SW480 (cell line): ENCODE data around the gene CEL.
"Not testable (repeated sequence)": the region's sequence is repeated elsewhere in the genome, so short reads cannot be mapped to it uniquely, and the experiment has no call there.

Experiments used
- DNase-seq: peaks from one replicate; pipeline ENCODE4 v3.0.0-alpha.2; 2016; ENCODE audit warnings: low spot score

CEL gene

GRCh38 chr9:133061764-133062145 lies at the start of gene CEL:
TSS of gene CEL (plus strand) at chr9:133061981. CDS start at chr9:133062003, 22 bp downstream.
- DNase-seq: not testable (repeated sequence)

GRCh38 chr9:133014696-133015095 lies 47.1 kb upstream of the CEL start:
- no peak for DNase-seq

DNA sequence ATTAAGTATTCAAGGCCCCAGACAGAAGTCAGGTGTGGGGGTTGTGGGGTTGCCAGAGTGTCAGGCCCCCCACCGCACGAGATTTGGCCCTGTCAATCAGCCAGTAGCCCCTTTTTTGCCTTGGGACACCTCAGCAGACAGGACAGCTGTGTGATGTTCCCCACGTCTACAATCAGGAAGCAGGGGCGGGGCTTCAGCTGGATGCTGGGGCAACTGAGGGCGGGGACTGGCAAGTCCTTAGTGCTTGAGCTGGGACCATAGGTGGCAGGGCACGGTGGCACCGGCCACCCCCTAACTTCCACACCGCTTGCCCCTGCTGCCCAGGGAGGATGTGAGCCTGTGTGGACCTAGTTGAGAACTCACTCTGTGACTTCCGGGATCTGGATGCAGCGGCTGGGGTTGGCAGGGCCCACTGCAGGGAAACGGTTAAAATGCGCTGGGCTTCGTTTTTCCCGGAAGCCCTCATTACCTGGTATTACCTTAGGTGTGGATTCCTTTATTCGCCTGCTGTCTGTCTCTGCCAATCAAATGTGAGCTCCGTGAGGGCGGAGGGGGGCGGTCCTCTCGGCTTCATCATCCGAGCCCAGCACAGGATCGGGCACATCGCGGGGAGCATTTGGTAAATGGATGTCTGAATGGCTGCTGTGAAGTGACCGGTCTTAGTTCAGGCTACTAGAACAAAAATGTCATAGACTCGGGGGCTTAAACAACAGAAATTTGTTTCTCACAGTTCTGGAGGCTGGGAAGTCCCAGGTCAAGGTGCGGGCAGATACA lies 38.5 kb upstream of the CEL start:
- DNase-seq: peak; percentile 18

DNA sequence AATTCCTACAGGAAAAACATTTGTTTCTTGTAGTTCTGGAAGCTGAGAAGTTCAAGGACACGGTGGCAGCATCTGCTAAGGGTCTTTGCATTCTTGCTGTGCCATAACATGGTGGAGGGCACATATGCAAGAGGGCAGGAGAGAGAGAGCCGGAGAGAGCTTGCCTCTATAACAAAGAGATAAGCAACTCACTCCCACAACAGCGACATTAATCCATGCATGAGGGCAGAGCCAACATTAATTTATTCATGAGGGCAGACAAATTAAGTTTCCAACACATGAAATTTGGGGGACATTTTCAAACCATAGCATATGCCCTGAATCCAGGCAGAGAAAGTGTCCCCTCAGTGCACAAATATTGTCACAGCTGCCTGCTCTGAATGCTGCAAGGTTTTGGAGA lies 35.4 kb upstream of the CEL start:
- DNase-seq: no peak

DNA sequence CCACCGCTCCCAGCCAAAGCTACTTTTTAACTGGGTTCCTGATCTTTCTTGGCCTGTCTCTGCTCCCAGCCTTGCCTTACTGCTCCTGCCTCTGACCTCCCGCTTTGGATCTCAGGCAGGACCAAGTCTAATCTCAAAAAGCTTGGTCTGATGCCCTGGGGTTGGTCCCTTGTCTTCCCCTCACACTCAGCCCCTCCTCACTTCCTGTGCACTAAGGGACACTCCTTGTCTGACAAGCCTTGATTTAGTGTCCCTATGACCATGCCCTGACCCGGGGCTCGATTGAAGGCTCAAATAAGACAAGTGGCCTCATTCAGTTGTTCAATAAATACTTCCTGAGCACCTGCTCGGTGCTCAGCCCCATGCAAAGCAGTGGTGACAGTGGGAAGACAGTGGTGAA lies 34.6 kb upstream of the CEL start:
- DNase-seq: no peak

DNA sequence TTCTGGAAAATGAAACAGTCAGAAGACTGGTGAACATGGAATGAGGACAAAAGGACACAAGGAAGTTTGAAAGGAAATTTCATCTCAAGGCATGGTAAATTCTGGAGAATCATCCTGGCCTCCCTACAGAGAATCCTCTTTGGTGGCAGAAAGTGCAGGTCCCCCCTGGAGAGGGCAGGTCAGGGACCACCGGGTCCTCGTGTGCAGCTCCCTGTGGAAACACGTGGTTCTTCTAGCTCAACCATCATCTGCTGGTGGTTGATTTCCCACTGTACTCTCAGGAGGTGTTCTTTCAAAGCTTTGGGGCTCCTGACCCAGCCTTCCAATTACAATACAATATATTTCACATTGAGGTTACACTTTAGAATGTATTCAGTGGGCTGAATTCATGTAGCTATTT lies 33.6 kb upstream of the CEL start:
- no peak for DNase-seq

DNA sequence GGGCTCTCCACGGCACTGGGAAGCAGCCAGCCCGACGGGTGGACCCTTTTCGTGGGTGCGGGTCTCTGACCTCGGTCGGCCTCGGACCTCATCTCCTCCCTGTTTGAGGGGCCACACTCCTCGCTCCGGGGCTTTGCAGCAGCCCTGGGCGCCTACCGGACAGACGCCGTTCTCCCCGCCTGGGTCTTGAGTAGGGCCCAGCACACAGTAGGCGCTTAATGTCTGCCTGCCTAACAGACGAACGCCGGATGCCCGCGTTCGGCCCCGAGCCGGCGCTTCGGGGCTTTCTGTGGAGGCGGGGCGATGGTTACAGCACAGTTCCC lies 31.8 kb upstream of the CEL start:
- DNase-seq: no peak

DNA sequence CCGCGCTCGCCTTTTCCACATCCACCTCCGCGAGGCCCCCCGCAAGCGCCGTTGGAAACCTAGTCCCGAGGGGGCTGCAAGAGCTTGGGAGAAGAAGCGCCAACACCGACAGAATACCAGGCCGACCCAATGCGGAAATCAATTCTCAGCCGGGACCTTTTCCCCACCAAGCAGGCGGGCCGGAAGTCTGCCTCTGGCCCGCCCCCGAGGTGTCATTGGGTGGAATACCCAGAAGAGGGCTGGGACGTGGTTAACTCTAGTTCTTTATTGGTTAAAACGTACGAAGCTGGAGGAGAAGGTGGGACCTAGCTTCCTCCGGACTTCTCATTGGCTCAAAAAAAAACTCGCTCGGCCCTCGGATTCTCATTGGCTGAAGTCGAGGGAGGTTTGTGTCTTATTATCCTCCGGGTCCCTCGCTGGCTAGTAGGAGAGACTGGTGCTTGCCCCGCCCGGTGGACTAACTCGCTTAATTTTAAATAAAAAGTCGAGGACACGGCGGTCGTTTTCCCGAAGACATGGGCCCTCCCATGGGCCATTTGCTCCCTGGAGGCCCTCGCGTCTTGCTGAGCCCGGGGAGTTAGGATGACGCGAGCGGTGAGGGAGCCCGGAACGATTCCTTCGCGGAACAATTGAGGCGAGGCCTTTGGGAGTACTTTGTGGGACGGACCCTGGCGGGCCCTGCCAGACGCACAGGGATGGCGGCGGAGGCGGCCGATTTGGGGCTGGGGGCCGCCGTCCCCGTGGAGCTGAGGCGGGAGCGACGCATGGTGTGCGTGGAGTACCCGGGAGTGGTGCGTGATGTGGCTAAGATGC lies 31.3 kb upstream of the CEL start, which contains the start of gene GTF3C5:
GTF3C5 (plus strand) TSS at position 681 of the 813 bp plus-strand sequence; CDS start at position 696, 15 bp downstream.
- peak; percentile 99 for DNase-seq

- DNase-seq: no peak
Observed at GRCh38 chr9:133031130-133031422, 30.7 kb upstream of the CEL start.

DNA sequence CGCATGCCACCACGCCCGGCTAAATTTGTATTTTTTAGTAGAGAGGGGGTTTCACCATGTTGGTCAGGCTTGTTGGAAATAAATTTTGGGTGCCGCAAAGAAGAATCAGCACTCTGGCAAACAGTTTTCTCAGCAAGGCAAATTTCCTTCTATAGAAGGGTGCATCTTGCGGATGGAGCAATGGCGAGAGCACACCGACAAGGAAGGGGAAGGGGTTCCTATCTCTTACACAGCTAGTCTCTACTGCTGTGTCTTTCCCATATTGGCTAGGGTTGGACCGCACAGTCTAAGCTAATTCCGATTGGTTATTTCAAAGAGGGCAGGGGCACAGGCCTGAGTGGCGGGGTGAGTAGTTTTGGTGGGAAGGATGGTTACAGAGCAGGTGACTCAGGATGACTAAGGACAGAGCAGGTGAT lies 30.3 kb upstream of the CEL start:
- DNase-seq: no peak

DNA sequence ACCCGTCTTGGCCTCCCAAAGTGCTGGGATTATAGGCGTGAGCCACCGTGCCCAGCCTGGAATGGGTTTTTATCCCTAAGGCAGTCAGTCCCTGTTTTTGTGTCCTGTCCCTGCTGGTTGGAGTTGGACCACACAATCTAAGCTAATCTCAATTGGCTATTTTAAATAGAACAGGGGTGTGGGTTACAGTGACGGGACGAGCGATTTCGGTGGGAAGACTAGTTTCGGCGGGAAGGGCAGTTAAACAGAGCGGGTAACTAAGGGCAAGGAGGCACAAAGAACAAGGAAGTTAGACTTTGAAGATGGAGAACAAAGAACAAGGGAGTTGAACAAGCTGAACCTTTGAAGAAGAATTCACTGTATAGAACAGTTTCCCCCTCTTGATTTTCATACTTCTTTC lies 29.6 kb upstream of the CEL start:
- no peak for DNase-seq

DNA sequence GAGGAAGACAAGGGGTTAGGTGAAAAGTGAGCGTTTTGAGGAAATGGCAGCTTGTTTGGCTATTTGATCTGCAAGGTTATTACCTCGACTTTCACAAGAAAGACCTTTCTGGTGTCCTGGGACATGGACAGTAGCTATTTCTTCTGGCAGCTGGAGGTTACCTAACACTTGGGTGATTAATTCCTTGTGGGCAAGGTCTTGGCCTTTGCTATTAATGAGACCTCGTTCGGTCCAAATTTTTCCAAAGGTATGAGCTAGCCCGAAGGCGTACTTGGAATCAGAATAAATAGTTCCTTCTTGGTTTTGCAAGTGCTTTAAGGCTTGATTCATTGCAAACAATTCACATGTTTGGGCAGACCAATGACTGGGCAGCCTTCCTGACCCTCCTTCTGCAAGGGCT lies 26.1 kb upstream of the CEL start:
- no peak for DNase-seq

- no peak for DNase-seq
Observed at GRCh38 chr9:133037775-133038515, 23.8 kb upstream of the CEL start.

GRCh38 chr9:133040892-133041479 lies 20.8 kb upstream of the CEL start:
- not testable (repeated sequence) for DNase-seq

DNA sequence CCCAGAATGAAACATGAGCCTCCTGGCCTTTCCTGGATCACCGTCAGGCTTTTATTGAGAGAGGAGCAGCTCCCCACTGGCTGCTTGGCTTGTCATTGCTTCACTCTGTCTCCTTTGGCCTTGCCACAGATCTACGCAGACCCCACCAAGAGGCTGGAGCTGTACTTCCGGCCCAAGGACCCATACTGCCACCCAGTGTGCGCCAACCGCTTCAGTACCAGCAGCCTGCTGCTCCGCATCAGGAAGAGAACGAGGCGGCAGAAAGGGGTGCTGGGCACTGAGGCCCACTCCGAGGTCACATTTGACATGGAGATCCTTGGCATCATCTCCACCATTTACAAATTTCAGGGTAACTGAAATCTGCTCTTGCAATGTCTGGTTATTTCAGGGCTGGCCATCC lies 19.8 kb upstream of the CEL start:
- no peak for DNase-seq

- no peak for DNase-seq
Observed at GRCh38 chr9:133042676-133043075, 19.1 kb upstream of the CEL start.

DNA sequence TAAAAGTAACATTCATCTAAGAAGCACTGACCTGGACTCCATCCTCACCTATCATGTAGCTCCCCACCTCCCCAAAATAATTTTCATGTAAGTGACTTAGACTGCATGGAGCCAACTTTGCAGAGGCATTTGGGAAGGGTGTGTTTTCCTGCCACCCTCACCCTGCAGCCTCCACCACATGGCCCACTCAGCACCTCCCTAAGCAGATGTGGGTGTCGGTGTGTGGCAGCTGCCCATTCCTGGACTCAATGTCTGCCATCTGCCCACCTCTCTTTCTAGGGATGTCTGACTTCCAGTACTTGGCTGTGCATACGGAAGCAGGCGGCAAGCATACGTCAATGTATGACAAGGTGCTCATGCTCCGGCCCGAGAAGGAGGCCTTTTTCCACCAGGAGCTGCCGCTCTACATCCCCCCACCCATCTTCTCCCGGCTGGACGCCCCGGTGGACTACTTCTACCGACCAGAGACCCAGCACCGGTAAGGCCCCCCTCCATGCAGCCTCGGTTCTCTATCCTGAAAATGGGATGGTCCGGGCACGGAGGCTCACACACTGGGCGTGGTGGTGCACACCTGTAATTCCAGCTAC lies 18.2 kb upstream of the CEL start:
- DNase-seq: no peak

GRCh38 chr9:133044125-133044524 lies 17.7 kb upstream of the CEL start:
- no peak for DNase-seq

- DNase-seq: no peak
Observed at GRCh38 chr9:133044661-133045060, 17.1 kb upstream of the CEL start.

- no peak for DNase-seq
Observed at GRCh38 chr9:133045132-133045531, 16.6 kb upstream of the CEL start.

DNA sequence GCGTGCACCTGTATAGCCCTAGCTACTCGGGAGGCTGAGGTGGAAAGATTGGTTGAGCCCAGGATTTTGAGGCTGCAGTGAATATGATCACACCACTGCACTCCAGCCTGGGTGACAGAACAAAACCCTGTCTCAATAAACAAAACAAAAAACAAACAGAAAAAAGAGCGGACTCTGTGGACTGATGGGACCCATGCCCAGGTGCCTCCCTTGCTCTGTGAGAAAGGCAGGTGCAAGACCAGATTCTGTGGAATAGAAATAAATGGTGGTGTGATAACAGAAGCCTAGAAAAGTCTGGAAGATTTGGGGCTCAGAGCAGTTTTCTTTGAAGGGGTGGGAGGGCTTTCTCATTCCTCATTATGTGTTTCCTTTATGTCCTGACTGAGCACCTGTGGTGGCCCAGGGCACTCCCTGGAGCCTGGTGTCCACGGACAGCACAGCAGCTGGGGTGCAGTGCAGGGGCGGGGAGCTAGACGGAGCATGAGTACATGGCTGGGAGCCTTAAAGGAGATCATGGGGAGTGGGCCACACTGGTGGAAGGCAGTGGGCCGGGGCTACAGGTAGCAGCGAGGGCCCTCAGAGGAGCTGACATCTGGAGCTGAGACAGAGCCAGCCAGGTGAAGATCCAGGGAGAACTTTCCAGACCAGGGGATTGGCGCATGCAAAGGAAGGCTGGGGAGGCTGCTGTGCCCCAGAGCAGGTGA lies 15.4 kb upstream of the CEL start:
- no peak for DNase-seq

DNA sequence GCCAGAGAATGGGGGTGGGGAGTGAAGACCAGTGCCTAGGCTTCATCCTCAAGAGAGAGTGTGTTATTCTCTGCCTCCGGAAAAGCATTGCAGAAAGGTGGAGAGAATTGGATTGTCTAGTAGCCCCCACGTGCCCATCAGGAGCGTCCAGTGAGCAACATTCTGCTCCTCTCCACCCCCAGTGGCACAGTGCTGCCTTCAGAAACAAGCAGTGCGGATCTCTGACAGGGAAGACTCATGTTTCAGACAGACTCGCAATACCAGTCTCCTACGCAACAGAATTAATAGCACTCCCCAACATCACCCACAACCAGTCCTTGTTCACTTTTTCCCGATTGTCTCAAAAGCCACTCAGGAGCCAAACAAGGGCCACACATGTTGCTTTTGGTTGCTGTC lies 14.9 kb upstream of the CEL start:
- no peak for DNase-seq
